Endothelial cell (in vitro differentiated cells): ENCODE results near the gene CDC42SE2. TPM values are rescaled to one million over a fixed set of nuclear protein-coding genes. Genes with fewer than 3 reads are reported as not detected.
"Not testable (repeated sequence)": the region's sequence is repeated elsewhere in the genome, so short reads cannot be mapped to it uniquely, and the experiment has no call there.

ENCODE experiments used
- DNase-seq: peaks from one replicate; pipeline ENCODE4 v3.0.0; 2021; ENCODE audit warnings: low spot score
- H3K27ac Mint-ChIP-seq: one replicate; pipeline ENCODE4 v1.8.0; 2021; ENCODE audit warnings: mixed read lengths, inconsistent platforms; ENCODE audit not compliant: unreplicated experiment
- H3K27me3 Mint-ChIP-seq: one replicate; pipeline ENCODE4 v1.8.0; 2021; ENCODE audit warnings: mild to moderate bottlenecking, moderate library complexity, mixed read lengths, inconsistent platforms; ENCODE audit not compliant: unreplicated experiment
- H3K36me3 Mint-ChIP-seq: one replicate; pipeline ENCODE4 v1.8.0; 2021; ENCODE audit warnings: mild to moderate bottlenecking, low read depth, mixed read lengths, inconsistent platforms; ENCODE audit not compliant: unreplicated experiment
- H3K4me1 Mint-ChIP-seq: one replicate; pipeline ENCODE4 v1.8.0; 2021; ENCODE audit warnings: mild to moderate bottlenecking, mixed read lengths, inconsistent platforms; ENCODE audit not compliant: unreplicated experiment
- H3K4me3 Mint-ChIP-seq: one replicate; pipeline ENCODE4 v1.8.0; 2021; ENCODE audit warnings: mild to moderate bottlenecking, mixed read lengths, inconsistent platforms; ENCODE audit not compliant: unreplicated experiment
- H3K9me3 Mint-ChIP-seq: one replicate; pipeline ENCODE4 v1.8.0; 2021; ENCODE audit warnings: mixed read lengths, inconsistent platforms; ENCODE audit not compliant: unreplicated experiment
- CTCF ChIP-seq: fragments of 200-600 bp; sonication (generic); IDR thresholded peaks from one replicate; pipeline ENCODE4 v1.5.0; 2021; ENCODE audit warnings: antibody characterized with exemption; ENCODE audit not compliant: unreplicated experiment
- total RNA-seq: library from RNA; stranded (reverse); fragmentation: NEBNext Ultra II Directional; extraction: Animal tissue kit (Norgen Biotek cat#: 25700); gene quantifications from one replicate; pipeline ENCODE4 v1.2.1, GENCODE V29; 2021; ENCODE audit not compliant: unreplicated experiment

The CDC42SE2 gene
- total RNA-seq, 1 donor from 2014 or later, result 22.2 TPM

DNA sequence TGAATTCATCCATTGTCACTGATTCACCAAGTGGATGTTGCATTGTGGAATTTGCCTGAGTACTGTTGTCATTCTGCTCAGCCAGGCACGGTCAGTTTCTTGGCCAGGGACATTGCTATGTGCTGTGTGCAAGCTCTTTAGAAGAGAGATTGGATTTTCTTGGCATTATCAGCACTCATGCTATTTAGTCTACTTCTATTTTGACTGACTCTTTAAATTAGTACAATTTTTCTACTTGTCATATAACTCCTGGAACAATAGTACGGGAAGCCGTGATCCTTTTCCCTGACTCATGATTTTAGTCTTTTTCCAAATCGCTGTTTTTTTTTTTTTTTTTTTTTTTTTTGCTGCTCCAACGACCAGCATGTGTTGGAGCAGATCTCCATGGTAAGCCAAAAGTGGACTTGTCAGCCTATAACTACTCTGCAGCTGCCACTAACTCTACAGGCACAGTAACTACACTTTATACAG lies 129.7 kb downstream of the CDC42SE2 start:
- DNase-seq, result no peak
- H3K27me3 Mint-ChIP-seq, result no peaks in the 10 kb centered on the region
- no peak for TF ChIP-seq CTCF
- H3K4me1 Mint-ChIP-seq, result peaks cover 13% of the 10 kb centered on the region
- H3K27ac Mint-ChIP-seq, result no peak overlapping the region
- no peak overlapping the region for H3K4me3 Mint-ChIP-seq
- peaks cover 6% of the 10 kb centered on the region for H3K36me3 Mint-ChIP-seq
- no peaks in the 10 kb centered on the region for H3K9me3 Mint-ChIP-seq

- H3K36me3 Mint-ChIP-seq, result peaks cover 6% of the 10 kb centered on the region
- TF ChIP-seq CTCF, result no peak
- H3K9me3 Mint-ChIP-seq, result no peaks in the 10 kb centered on the region
- DNase-seq, result no peak
- H3K27ac Mint-ChIP-seq, result no peak overlapping the region
- H3K4me3 Mint-ChIP-seq, result no peak overlapping the region
- H3K27me3 Mint-ChIP-seq, result no peaks in the 10 kb centered on the region
- H3K4me1 Mint-ChIP-seq, result peaks cover 10% of the 10 kb centered on the region
These were observed 130.3 kb downstream of the CDC42SE2 start for GRCh38 chr5:131394128-131394527.

- Mint-ChIP-seq H3K27me3 (no peaks in the 10 kb centered on the region), H3K4me3 (no peak overlapping the region), H3K4me1 (no peaks in the 10 kb centered on the region), H3K36me3 (peaks cover 14% of the 10 kb centered on the region), H3K9me3 (no peaks in the 10 kb centered on the region), H3K27ac (no peak overlapping the region)
- TF ChIP-seq CTCF, result no peak
- DNase-seq, result no peak
These were observed 132.2 kb downstream of the CDC42SE2 start for GRCh38 chr5:131396015-131396414.

GRCh38 chr5:131396630-131397273 lies 132.9 kb downstream of the CDC42SE2 start:
- Mint-ChIP-seq H3K9me3 (no peaks in the 10 kb centered on the region), H3K4me1 (no peaks in the 10 kb centered on the region), H3K4me3 (no peak overlapping the region), H3K27ac (no peak overlapping the region), H3K27me3 (no peaks in the 10 kb centered on the region), H3K36me3 (peaks cover 14% of the 10 kb centered on the region)
- TF ChIP-seq CTCF, result no peak
- no peak for DNase-seq

- H3K27me3 Mint-ChIP-seq, H3K4me3 Mint-ChIP-seq, H3K9me3 Mint-ChIP-seq, H3K4me1 Mint-ChIP-seq, H3K27ac Mint-ChIP-seq, DNase-seq: not testable (repeated sequence)
- peaks cover 22% of the 10 kb centered on the region for H3K36me3 Mint-ChIP-seq
These were observed 135.2 kb downstream of the CDC42SE2 start for GRCh38 chr5:131399007-131399406.
